ENCODE measurements around the gene AADACL4.

Gene AADACL4

GRCh38 chr1:12601700-12602658 lies 41.9 kb upstream of the AADACL4 start:
- TF ChIP-seq, protein P1, sequence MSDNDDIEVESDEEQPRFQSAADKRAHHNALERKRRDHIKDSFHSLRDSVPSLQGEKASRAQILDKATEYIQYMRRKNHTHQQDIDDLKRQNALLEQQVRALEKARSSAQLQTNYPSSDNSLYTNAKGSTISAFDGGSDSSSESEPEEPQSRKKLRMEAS (IDR thresholded peaks at IDR 0.05; ENCODE audit: low read depth, low read length): no peak
- TF ChIP-seq MYC (IDR thresholded peaks at IDR 0.05; ENCODE audit: low read depth, low read length): no peak
- TF ChIP-seq POLR2A (IDR thresholded peaks at IDR 0.05; ENCODE audit: extremely low read depth, insufficient read length): no peak
- no peak for TF ChIP-seq CTCF (IDR thresholded peaks at IDR 0.05; ENCODE audit: low read depth, low read length)
- no peak overlapping the region for H3K4me3 ChIP-seq (ENCODE audit: low read depth, low read length)
- DNase-seq (ENCODE audit: low read depth): peak; percentile 40

DNA sequence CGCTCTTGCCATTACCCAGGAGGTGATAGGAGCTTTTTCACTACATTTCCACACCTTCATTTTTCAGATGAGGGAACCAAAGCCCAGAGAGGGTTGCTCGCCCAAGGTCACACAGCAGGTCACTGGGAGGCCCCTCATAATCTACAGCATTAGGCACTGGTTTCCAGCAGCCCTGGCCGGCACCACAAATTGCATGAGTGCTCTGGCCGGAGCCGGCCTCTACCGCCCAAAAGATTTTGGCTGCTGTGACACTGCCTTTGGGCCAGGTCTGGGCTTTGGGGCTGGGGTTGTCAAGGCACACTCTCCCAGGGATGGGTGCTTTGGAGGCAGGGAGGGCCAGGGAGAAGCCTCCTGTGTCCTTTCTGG lies 41.2 kb upstream of the AADACL4 start:
- no peak for DNase-seq (ENCODE audit: low read depth)
- no peak for TF ChIP-seq POLR2A (IDR thresholded peaks at IDR 0.05; ENCODE audit: extremely low read depth, insufficient read length)
- TF ChIP-seq, protein P1 (IDR thresholded peaks at IDR 0.05; ENCODE audit: low read depth, low read length): no peak
- no peak for TF ChIP-seq MYC (IDR thresholded peaks at IDR 0.05; ENCODE audit: low read depth, low read length)
- TF ChIP-seq CTCF (IDR thresholded peaks at IDR 0.05; ENCODE audit: low read depth, low read length): no peak
- no peak overlapping the region for H3K4me3 ChIP-seq (ENCODE audit: low read depth, low read length)

GRCh38 chr1:12603224-12603623 lies 40.7 kb upstream of the AADACL4 start:
- TF ChIP-seq, protein P1 (IDR thresholded peaks at IDR 0.05; ENCODE audit: low read depth, low read length): no peak
- TF ChIP-seq MYC (IDR thresholded peaks at IDR 0.05; ENCODE audit: low read depth, low read length): no peak
- no peak for TF ChIP-seq CTCF (IDR thresholded peaks at IDR 0.05; ENCODE audit: low read depth, low read length)
- TF ChIP-seq POLR2A (IDR thresholded peaks at IDR 0.05; ENCODE audit: extremely low read depth, insufficient read length): no peak
- H3K4me3 ChIP-seq (ENCODE audit: low read depth, low read length): no peak overlapping the region
- no peak for DNase-seq (ENCODE audit: low read depth)

- no peak overlapping the region for H3K4me3 ChIP-seq (ENCODE audit: low read depth, low read length)
- peak; percentile 92 for DNase-seq (ENCODE audit: low read depth)
These were observed 39.6 kb upstream of the AADACL4 start for GRCh38 chr1:12604114-12604874.

DNA sequence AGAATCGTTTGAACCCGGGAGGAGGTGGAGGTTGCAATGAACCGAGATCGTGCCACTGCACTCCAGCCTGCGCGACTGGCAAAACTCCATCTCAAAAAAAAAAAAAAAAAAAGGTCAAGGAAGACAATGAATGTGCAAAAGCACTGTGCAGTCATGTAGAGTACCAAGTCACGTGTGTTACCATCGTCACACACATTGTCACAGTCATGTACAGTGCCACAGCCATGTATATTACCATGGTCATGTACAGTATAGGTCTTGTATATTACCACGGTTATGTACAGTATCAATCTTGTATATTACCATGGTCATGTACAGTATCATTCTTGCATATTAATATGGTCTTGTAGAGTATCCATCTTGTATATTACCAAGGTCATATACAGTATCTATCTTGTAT lies 38.9 kb upstream of the AADACL4 start:
- H3K4me3 ChIP-seq (ENCODE audit: low read depth, low read length): no peak overlapping the region
- no peak for DNase-seq (ENCODE audit: low read depth)
- TF ChIP-seq MYC (IDR thresholded peaks at IDR 0.05; ENCODE audit: low read depth, low read length): no peak

More at GRCh38 chr1:12604114-12604874, 39.6 kb upstream of the AADACL4 start:
- no peak for TF ChIP-seq CTCF (IDR thresholded peaks at IDR 0.05; ENCODE audit: low read depth, low read length)
- TF ChIP-seq MYC (IDR thresholded peaks at IDR 0.05; ENCODE audit: low read depth, low read length): peak; percentile 17; the same call in 1 of the 2 replicates

GRCh38 chr1:12607263-12607662 lies 36.6 kb upstream of the AADACL4 start:
- TF ChIP-seq POLR2A (IDR thresholded peaks at IDR 0.05; ENCODE audit: extremely low read depth, insufficient read length) (no peak), CTCF (IDR thresholded peaks at IDR 0.05; ENCODE audit: low read depth, low read length) (no peak), MYC (IDR thresholded peaks at IDR 0.05; ENCODE audit: low read depth, low read length) (no peak)
- TF ChIP-seq, protein P1 (IDR thresholded peaks at IDR 0.05; ENCODE audit: low read depth, low read length): no peak
- no peak for DNase-seq (ENCODE audit: low read depth)

More at GRCh38 chr1:12607263-12607662, 36.6 kb upstream of the AADACL4 start:
- no peak overlapping the region for H3K4me3 ChIP-seq (ENCODE audit: low read depth, low read length)
